GM12801 (cell line): ENCODE results near the gene AADACL4.

Experiments used
- CTCF ChIP-seq: IDR thresholded peaks from one replicate; pipeline ENCODE4 v1.5.1; 2011; ENCODE audit warnings: control low read depth; ENCODE audit not compliant: insufficient read length; ENCODE audit errors: extremely low read depth

AADACL4 gene

GRCh38 chr1:12604986-12605385, 38.9 kb upstream of the AADACL4 start:
- TF ChIP-seq CTCF = no peak

- no peak for TF ChIP-seq CTCF
Observed at GRCh38 chr1:12607263-12607662, 36.6 kb upstream of the AADACL4 start.

- TF ChIP-seq CTCF = no peak
Observed at GRCh38 chr1:12608311-12608957, 35.5 kb upstream of the AADACL4 start.

GRCh38 chr1:12609469-12610003, 34.3 kb upstream of the AADACL4 start:
- no peak for TF ChIP-seq CTCF

- no peak for TF ChIP-seq CTCF
Observed at GRCh38 chr1:12610305-12610935, 33.5 kb upstream of the AADACL4 start.

- no peak for TF ChIP-seq CTCF
Observed at GRCh38 chr1:12610941-12611340, 32.9 kb upstream of the AADACL4 start.

- TF ChIP-seq CTCF = no peak
Observed at GRCh38 chr1:12613180-12613579, 30.7 kb upstream of the AADACL4 start.
